ENCODE results near the gene CCDC78.

CCDC78 gene

DNA sequence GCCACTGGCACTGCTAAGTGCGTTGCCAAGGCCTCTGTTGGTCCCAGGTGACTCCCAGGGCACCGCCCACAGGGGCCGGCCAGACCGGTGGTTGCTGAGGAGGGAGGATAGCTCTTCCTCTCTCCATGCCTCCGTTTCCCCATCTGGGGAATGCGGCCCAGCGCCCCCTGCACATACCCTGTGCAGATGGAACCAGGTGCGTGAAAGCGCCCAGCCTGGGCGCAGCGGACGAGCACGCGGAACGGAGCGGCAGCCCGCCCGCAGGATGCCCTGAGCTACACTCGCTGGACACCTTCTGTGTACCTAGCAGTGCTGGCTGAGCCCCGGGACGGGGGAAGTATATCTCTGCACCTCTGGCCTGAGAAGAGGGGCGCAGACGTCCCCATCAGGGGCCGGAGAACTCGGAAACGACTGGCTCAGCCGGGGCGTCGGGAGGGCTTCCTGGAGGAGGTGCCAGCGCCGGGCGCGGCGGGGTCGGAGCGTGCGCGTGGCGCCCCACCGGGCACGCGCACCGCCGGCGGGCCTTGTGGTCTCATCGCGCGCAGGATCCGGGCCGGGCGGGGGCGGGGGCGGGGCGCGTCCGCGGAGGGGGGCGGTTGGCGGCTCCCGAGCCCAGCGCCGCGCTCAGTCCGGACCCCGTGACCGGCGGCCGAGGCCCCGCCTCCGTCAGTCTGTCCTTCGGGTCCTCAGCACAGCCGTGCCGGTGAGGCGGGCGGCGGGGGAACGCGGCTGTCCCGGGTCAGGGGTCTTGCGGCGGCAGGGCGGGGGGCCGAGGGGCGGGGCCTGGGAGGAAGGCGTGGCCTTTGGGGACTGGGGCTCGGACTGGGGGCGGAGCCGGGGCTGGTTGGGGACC, at the start of gene CCDC78, which contains the start of gene HAGHL:
TSS of gene CCDC78 (minus strand) at position 6 of the 853 bp plus-strand sequence. CDS start 76 bp downstream, outside the sequence.
TSS of gene HAGHL (plus strand) at position 669 of the 853 bp plus-strand sequence. CDS start 404 bp downstream, outside the sequence.
- peak; percentile 12 for DNase-seq

DNA sequence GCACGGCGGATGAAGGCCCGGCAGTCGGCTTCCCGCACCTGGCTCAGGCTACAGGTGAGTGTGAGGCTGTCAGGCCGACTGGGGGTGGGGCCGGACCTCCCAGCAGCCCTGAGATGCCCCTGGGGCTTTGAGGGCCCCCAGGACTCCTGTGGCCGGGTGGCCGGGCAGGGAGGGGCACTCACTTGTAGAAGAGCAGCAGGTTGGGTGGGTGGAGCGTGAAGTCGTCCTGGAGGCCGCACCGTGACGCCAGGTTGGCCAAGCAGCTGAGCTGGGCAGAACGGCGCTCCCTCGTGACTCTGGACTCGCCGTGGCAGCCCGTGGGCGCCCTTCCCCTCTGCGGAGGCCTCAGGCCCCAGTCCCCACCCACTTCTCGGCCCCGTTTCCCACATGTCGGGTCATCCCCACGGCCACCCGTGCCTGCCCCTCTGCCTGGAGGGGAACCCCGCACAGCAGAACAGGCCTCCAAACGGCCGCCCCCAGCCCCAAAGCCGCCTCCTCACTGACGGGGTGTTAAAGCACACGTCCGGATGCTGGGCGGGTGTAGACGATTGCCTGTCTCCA, 49.1 kb upstream of the CCDC78 start:
- DNase-seq: no peak

DNA sequence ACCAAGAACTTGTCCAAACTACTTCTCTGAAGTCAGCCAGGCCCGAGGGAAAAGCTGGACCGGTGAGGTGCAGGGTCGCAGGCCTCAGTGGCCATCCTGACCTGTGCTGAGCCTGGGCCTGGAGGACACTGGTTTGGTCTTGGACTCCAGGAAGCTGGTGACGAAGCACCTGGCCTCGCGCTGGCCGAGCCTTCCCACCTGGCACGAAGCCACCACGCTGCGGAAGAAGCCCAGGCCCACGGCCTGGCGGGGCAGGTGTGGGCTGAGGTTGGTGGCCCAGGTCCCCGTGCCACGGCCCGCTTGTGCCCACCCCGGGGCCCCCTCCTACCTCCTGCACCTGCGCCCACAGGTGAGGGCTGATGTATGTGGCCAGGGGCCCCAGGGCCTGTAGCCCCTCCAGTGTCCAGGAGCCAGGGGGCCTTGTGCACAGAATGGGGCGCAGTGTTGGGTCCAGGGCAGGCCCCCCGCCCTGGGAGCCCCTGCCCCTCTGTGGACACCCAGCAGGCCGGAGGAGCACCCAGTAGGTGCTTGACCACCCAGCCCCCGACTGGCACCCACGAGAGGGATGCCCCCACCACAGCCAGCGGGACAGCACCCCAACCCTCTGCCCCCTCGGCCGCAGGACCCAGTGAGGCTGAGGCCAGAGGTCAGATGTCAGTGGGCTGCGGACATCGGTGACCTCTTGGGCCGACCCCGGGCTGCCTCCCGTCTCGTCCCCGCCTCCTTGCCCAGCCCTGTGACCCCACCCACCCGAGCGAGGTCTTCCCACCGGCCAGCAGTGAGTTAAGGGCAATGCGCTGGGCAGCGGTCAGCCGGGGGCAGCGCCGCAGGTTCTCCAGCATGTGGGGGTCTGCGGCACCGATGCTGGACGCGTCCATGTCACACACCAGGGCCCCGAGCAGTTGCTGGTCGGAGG, 48.1 kb upstream of the CCDC78 start:
- no peak for DNase-seq

DNA sequence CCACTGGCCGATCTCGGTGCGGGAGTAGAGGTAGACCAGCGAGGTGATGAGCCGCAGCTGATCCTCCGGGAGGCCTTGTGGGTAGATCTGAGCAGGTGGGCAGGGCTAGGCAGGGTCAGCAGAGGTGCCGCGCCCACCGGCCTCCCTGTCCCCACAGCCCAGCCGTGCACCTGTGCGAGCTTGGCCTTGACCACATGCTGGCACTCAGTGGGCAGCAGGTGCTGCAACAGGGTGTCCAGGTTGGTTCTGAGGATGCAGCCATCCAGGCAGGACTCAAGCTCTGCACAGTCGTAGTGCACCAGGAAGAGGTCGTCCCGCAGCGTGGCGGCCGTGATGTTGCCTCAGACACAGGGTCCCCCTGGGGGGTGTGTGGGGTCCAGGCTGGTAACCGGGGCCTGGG, 46.7 kb upstream of the CCDC78 start:
- DNase-seq: no peak

DNA sequence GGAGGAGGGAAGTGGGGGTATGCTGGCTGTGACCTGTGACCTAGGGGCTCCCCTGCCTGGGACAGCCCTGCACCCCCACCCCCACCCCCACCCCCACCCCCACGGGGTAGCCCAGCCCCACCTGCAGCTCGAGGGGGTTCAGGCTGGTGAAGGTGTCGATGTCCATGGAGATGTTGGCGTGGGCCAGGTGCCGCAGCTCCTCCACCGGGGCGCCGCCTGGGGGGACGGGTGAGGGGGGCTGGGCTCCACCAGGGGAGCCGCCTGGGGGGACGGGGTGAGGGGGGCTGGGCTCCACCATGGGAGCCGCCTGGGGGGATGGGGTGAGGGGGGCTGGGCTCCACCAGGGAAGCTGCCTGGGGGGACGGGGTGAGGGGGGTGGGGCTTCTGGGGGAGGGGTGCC, 44.2 kb upstream of the CCDC78 start:
- DNase-seq: no peak

DNA sequence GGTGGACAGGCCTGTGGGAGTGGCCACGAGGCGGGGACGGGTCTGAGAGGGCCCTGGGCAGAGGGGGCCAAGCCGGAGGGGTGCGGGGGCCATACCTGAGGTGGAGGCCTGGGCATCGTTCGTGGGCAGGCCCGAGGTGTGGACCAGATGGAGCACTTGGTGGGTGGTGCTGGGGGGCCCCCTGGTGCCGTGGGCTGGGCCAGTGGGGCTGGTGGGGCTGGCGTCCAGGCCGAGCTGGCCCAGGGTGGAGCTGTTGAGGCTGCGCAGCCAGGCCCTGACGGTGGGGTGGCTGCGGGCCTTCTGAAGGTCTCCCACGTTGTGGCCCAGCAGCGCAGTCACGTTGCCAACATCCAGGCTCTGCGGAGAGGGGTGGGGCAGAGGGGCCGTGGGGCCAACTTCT, 43.7 kb upstream of the CCDC78 start:
- DNase-seq: no peak

DNA sequence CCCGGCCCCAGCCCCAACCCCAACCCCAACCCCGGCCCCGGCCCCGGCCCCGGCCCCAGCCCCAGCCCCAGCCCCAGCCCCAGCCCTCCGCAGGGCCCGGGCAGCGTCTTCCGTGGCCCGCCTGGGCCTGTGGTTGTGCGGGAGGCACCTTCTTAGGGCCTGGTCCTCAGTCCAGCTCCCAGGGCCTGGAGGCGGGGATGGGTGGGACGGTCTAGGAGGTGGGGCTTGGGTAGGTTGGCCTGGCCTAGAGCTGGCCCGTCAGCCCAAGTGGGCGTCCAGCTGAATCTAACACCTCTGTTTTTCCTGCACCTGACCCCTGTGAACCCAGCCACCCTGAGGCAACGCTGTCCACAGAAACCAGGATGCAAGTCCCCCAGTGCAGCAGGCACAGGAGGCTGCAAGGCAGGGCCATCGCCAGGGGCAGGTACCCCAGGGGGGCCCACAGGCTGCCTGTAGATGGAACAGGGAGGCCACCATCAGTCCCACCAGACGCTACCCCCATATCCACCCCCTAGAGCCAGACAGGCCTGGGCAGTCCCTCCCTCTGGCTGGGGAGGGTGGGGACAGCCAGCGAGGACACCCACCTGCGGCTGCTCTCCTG, 43.0 kb upstream of the CCDC78 start:
- DNase-seq: no peak

DNA sequence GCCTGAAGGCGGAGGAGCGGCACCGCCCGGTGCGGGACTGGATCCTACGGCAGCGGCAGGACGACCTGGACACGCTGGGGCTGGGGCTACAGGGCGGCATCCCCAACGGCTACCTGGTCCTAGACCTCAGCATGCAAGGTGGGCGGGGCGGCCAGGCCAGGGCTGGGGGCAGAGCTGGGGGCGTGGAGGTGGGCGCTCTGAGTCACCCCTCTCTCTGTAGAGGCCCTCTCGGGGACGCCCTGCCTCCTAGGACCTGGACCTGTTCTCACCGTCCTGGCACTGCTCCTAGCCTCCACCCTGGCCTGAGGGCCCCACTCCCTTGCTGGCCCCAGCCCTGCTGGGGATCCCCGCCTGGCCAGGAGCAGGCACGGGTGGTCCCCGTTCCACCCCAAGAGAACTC, 42.2 kb upstream of the CCDC78 start:
- DNase-seq: no peak

DNA sequence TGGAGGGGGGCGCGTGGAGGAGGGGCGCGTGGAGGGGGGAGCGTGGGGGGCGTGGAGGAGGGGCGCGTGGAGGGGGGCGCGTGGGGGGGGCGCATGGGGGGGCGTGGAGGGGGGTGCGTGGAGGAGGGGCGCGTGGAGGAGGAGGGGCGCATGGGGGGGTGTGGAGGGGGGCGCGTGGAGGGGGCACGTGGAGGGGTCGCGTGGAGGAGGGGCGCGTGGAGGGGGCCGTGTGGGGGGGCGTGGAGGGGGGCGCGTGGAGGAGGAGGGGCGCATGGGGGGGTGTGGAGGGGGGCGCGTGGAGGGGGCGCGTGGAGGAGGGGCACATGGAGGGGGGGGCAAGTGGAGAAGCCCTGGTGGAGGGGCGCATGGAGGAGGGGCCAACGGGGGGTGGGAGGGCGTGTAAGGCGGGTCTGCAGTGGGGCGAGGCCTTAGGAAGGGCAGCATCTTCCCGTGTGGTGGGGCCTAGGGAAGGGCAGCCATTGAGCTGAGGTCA, 41.5 kb upstream of the CCDC78 start:
- DNase-seq: no peak

DNA sequence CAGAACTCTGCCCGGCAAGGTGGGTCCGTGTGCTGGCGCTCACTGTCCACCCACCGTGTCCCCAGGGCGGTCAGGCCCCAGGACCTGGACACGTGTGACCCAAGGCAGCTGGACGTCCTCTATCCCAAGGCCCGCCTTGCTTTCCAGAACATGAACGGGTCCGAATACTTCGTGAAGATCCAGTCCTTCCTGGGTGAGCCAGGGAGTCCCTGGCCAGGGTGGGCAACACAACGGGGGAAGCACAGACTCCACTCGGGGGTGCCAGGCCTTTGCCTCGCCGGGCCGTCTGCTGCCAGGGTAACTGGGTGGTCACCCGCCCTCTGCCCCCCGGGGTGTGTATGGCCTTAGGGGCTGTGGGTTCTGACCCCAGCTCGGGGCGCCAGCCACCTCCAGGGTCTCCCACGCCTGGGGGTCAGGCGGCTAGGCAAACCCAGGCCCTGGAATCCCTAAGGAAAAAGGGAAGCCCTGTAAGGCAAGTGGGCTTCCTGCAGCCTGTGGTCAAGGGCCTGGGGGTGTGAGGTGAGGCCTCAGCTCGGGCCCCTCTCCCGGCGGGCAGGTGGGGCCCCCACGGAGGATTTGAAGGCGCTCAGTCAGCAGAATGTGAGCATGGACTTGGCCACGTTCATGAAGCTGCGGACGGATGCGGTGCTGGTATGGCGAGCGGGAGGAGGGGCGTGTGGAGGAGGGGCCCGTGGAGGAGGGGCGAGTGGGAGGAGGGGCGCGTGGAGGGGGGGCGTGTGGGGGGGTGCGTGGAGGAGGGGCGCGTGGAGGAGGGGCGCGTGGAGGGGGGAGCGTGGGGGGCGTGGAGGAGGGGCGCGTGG, 40.8 kb upstream of the CCDC78 start:
- no peak for DNase-seq

DNA sequence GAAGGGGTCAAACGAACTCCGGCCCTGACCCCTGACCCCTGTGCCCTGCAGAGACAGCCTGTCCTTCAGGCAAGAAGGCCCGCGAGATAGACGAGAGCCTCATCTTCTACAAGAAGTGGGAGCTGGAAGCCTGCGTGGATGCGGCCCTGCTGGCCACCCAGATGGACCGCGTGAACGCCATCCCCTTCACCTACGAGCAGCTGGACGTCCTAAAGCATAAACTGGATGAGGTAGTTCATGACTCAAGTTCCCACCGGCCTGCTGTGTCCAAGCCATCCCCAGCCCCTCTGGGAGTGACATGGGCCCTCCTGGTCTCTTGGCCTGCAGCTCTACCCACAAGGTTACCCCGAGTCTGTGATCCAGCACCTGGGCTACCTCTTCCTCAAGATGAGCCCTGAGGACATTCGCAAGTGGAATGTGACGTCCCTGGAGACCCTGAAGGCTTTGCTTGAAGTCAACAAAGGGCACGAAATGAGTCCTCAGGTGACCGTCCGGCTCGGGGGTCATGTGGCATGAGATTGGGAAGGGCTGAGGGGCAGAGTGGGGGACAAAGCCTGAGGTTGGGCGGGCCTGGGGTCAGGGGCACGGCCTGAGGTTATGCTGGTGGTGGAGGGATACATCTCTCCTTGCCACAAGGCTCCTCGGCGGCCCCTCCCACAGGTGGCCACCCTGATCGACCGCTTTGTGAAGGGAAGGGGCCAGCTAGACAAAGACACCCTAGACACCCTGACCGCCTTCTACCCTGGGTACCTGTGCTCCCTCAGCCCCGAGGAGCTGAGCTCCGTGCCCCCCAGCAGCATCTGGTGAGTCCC, 40.0 kb upstream of the CCDC78 start:
- no peak for DNase-seq

DNA sequence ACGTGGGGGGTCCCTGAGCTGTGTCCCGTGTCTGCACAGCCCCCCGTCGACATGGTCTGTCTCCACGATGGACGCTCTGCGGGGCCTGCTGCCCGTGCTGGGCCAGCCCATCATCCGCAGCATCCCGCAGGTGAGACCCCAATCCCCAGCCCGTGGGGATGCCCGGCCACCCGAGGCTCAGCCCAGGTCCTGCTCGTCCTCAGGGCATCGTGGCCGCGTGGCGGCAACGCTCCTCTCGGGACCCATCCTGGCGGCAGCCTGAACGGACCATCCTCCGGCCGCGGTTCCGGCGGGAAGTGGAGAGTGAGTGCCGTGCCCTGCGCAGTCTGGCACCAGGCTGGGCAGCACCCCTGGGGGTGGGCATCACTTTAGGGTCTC, 39.2 kb upstream of the CCDC78 start:
- no peak for DNase-seq

DNA sequence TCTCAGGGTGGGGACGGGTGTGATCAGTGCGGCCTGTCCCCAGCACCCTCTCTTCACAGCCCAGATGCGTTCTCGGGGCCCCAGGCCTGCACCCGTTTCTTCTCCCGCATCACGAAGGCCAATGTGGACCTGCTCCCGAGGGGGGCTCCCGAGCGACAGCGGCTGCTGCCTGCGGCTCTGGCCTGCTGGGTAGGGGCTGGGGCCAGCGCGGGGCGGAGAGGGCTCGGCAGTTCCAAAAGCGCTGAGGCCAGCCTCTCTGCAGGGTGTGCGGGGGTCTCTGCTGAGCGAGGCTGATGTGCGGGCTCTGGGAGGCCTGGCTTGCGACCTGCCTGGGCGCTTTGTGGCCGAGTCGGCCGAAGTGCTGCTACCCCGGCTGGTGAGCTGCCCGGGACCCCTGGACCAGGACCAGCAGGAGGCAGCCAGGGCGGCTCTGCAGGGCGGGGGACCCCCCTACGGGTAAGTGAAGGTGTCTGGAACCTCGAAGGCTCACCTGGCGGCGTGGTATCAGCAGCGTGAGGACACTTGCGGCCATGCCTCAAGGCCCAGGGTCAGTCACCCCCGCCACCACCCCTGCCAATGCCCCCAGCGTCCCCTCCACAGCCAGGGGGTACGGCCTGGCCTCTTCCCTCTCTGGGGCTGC, 38.7 kb upstream of the CCDC78 start:
- no peak for DNase-seq

DNA sequence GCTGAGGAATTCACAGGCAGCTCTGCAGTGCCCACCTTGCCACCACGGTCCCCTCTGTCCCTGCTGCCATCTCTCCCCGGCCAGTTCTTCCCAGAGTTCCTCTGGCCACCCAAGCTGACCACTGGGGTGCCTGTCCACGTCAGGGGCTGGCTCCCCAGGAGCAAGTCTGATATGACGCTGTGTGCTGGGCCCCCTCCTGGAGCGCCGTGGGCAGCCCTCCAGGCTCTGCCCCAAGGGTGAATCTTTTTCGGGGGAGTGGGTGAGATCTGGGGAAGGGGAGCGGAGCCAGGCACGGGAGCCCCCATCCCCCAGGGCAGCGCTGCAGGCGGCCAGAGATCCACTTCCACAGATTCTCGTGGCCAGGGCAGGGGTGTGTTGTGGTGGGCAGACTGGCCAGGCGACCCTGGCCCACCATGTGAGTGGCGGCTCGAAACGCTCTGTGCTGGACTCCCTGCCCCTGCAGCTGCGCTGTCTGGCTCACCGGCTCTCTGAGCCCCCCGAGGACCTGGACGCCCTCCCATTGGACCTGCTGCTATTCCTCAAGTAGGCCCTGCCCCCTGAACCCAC, 38.0 kb upstream of the CCDC78 start:
- DNase-seq: no peak

DNA sequence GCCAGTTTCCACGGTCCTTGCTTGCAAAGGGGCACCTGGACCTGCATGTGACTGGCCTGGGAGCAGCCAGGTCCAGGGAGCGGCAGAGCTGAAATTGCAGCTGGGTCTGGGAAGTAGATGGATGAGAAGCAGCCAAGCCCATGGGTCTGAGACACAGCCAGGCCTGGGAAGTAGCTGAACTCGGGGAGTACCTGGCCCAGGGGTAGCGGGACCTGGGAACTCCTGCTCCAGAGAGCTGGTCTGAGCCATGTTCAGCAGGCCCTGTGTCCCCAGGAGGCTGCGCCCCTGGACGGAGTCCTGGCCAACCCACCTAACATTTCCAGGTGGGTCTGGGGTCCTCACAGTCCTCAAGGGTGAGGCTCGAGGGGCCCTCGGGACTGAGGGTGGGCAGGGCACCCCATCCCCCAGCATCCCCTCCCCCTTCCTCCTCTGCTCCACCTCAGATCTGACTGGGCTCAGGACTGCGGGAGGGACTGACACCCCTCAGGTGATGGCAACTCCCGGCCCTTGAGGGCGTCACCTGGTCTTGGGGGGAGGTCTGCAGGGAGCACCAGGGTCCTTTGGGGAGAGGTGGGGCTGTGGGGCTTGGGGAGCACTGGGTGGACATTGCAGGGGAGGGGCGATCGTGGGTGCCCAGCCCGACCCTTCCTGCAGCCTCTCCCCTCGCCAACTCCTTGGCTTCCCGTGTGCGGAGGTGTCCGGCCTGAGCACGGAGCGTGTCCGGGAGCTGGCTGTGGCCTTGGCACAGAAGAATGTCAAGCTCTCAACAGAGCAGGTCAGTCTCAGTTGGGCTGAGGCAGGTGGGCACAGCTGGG, 37.3 kb upstream of the CCDC78 start:
- no peak for DNase-seq

DNA sequence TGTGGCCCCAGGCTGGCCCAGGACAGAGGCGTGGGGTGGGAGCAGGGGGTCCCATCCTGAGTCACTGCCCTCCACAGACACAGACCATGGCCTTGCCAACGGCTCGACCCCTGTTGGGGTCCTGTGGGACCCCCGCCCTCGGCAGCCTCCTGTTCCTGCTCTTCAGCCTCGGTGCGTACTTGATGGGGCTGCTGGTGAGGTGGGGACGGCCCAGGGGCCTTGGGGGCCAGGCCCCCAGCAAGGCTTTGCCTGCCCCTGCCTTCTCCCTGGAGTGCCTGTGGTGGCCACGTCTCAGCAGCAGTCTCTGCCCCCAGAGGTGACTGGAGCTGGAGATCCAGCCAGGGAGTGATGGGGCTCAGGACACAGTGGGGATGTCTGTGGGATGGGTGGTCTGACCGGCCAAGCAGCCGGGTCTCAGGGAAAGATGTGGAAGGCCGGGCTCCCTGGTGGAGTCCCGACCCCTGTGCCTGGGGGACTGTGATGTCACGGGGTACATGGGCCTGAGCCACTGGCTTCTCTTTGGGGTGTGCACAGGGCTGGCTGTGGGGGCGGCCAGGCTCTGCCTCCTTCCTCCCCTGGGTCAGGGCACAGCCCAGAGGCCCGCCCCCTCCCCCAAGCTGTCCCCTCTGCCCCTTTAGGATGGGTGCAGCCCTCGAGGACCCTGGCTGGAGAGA, 36.5 kb upstream of the CCDC78 start:
- DNase-seq: no peak

DNA sequence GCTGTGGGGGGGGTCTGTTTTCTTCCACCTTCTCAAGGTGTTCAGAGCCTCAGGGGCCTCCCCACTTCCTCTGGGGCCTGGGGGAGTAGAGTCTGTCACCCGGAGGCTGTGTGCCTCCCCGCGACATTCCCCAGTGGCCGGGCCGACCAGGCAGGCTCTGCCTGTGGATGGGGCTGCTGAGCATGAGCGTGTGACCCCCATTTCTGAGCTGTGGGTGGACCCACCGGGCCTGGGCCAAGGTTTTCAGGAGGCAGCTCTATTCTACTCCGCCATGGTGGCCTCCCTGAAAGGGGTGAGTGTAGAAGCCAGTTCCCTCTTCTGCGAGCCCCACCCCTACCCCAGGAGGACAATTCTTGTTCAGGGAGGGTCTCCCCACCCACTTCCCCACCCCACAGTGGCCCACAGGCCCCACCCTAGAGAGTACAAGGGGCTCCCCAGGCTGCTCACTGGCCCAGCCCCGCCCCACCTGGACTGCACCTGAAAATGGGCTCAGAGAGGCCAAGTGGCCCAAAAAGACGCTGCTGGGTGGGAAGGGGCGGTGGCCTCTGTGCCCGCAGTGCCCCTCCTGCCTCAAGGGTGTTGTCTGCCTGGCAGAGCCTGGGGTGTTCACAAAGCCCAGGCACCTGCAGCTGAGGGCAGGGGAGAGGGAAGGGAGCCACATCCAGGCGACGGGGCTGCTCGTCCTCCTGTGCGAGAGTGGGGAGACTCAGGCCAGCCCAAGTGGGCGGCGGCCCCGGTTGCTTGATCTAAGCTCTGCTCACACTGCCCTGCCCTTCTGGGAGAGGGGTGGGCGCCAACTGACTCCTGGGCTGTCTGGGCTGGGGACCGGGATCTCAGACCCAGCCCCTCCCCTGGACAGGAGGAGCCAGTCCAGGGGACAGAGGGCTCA, 35.6 kb upstream of the CCDC78 start:
- DNase-seq: no peak

Measured in NCI-H1436 (cell line).